ENCODE data around the gene CASK. TPM values are rescaled to one million over a fixed set of nuclear protein-coding genes. Genes with fewer than 3 reads are reported as not detected.

Gene CASK
- total and polyA plus RNA-seq, 2 of the 13 experiments (the other 11 are each of a cell fraction or from before 2014, with no cell fraction given), result 14.5 to 16.0 TPM

- FAIRE-seq (no peak), ATAC-seq (no peak), DNase-seq (ENCODE audit: low spot score) (no peak)
- no peaks in the 10 kb centered on the region for H3K4me1 ChIP-seq (ENCODE audit: insufficient read depth, low read length)
- H2AFZ ChIP-seq (ENCODE audit: low read length), result no peak overlapping the region
- no peaks in the 10 kb centered on the region for H3K27me3 ChIP-seq (ENCODE audit: control insufficient read depth in 1 of 2, insufficient read depth in 2 of 2, low read length in 2 of 2)
- BruUV-seq (replicated peaks), result no TSS peak
- in situ Hi-C loops (cut with HindIII; ENCODE audit: extremely low pct_ligation_motif_present, low pct_unique_long_range_greater_than_20kb) (no loop called here), intact Hi-C loops (cut with micrococcal nuclease; ENCODE audit: unreplicated experiment) (no loop called here)
- 84% methylated on average over 2 of the region's 2 CpGs for WGBS (ENCODE audit: low lambda C conversion rate)
- H3K4me3 ChIP-seq (replicated peaks in 1 of 3; ENCODE audit: insufficient read depth in 1 of 3, low read depth in 2 of 3, low read length in 3 of 3), result no peak overlapping the region
- no peak overlapping the region for H3K4me2 ChIP-seq (ENCODE audit: low read depth, low read length)
- H3K9ac ChIP-seq (ENCODE audit: insufficient read depth, low read depth, low read length), result no peak overlapping the region
- H3K36me3 ChIP-seq (replicated peaks in 1 of 2; ENCODE audit: control insufficient read depth in 1 of 2, insufficient read depth in 2 of 2, low read length in 2 of 2), result no peaks in the 10 kb centered on the region
- no peaks in the 10 kb centered on the region for H3K79me2 ChIP-seq (ENCODE audit: insufficient read depth, low read length)
- ChIA-PET CTCF (ENCODE audit: low intra/inter-chr PET ratio, low total read pairs) (no interaction called here), POLR2A (no interaction called here)
- no peaks in the 10 kb centered on the region for H4K20me1 ChIP-seq (ENCODE audit: insufficient read depth, low read length)
- TF ChIP-seq HOXA3 (CRISPR knock-in tag; IDR thresholded peaks at IDR 0.05), result no peak
- no peak for TF ChIP-seq MXI1 (IDR thresholded peaks at IDR 0.05; ENCODE audit: borderline replicate concordance, low read depth, low read length)
- no peak for TF ChIP-seq SOX5 (CRISPR knock-in tag; IDR thresholded peaks at IDR 0.05; ENCODE audit: borderline replicate concordance)
- TF ChIP-seq ZNF574 (CRISPR knock-in tag; IDR thresholded peaks at IDR 0.05), result no peak
- no peak for TF ChIP-seq PRDM10 (CRISPR knock-in tag; IDR thresholded peaks at IDR 0.05; ENCODE audit: low read depth)
- no peak overlapping the region for H3K27ac ChIP-seq (ENCODE audit: extremely low read length, insufficient read depth, low read length)
- no peaks in the 10 kb centered on the region for H3K9me3 ChIP-seq (ENCODE audit: low read length)
Measured at GRCh38 chrX:41600291-41600690, 323.1 kb downstream of the CASK start.

All from HepG2 (cell line).